Measurements from ENCODE around the gene NTM.
A peak's percentile ranks its signal among the peaks of the same experiment; 100 is the strongest.

Gene NTM

DNA sequence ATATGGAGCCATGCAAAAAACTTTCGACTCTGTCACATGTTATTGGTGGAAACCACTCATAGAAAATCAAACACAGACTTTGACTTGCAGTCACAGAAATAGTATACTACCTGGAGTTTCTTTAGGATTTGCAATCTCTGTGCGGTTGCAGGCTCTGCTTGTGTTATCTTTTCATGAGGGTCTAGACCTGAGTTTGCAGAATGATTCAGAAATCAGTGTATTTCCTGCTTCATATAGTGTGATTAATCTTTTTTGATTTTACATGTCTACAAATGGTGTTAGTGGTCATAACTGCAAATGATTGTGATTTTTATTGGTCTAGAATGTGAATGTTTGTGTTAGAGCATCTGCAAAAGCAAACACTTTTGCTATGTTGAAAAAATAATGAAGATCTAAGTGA is 690.2 kb downstream of the NTM start:
- H3K14ac ChIP-seq (ENCODE audit: low read length in 2 of 2), result no peak overlapping the region
- no peaks in the 10 kb centered on the region for H3K9me3 ChIP-seq (ENCODE audit: control insufficient read depth, low read length)
- no peak overlapping the region for H3K4me3 ChIP-seq (ENCODE audit: insufficient read depth in 1 of 2, low read depth in 1 of 2, low read length in 2 of 2)
- H3K27me3 ChIP-seq (ENCODE audit: control insufficient read depth in 1 of 2, insufficient read depth in 1 of 2, low read length in 2 of 2), result no peaks in the 10 kb centered on the region
- H3K4me2 ChIP-seq (ENCODE audit: low read length, poor library complexity, severe bottlenecking), result no peak overlapping the region
- 96% methylated on average over 2 of the region's 2 CpGs for WGBS
- H2BK12ac ChIP-seq (ENCODE audit: low read length in 2 of 2), result no peak overlapping the region
- no peak overlapping the region for H4K8ac ChIP-seq (ENCODE audit: low read length)
- H3K4me1 ChIP-seq (ENCODE audit: control insufficient read depth, insufficient read depth, low read depth, low read length), result peaks cover 11% of the 10 kb centered on the region
- H3K4ac ChIP-seq (ENCODE audit: low read depth in 1 of 2, low read length in 2 of 2), result no peak overlapping the region
- no peak overlapping the region for H3K18ac ChIP-seq (ENCODE audit: low read depth in 1 of 2, low read length in 2 of 2)
- DNase-seq, result no peak
- H3K23ac ChIP-seq (ENCODE audit: low read length in 2 of 2), result no peak overlapping the region
- H3K27ac ChIP-seq (ENCODE audit: low read length, poor library complexity, severe bottlenecking), result peak overlapping the region; percentile 38
- H3K79me1 ChIP-seq (replicated peaks; ENCODE audit: low read length, poor library complexity, severe bottlenecking), result peaks cover 6% of the 10 kb centered on the region
- H2BK15ac ChIP-seq (ENCODE audit: low read depth, poor library complexity, severe bottlenecking), result no peak overlapping the region
- H2BK120ac ChIP-seq (ENCODE audit: low read depth, low read length), result no peak overlapping the region
- no peak overlapping the region for H2BK5ac ChIP-seq (ENCODE audit: low read depth, low read length, poor library complexity, severe bottlenecking)
- no peak overlapping the region for H3K9ac ChIP-seq (ENCODE audit: low read length)
- H2AFZ ChIP-seq (ENCODE audit: low read depth, low read length), result no peak overlapping the region
- H4K91ac ChIP-seq (ENCODE audit: low read length), result no peak overlapping the region
- peak overlapping the region; percentile 98 for H2AK5ac ChIP-seq (ENCODE audit: low read length, severe bottlenecking)
- H3K36me3 ChIP-seq (ENCODE audit: control insufficient read depth in 1 of 2, insufficient read depth in 2 of 2, low read depth in 1 of 2, low read length in 2 of 2), result no peaks in the 10 kb centered on the region

DNA sequence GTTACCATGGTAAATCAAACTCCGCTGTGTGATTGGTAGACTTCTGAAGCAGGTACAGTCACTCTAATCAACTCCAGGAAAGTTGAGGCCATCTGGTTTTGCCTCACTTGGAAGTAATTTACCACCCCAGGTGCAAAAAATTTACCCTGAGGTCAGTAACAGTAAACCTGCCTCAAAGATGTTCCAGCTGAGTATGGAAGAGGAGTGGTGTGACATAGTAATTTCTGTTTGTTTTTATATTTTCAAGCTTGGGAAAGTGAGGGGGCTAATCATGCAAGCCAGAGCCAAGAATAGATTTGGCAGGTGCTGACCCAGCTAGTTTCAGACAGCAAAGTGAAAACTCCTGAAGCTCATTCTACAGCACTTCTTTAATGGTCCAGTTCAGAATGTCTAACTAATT is 691.6 kb downstream of the NTM start:
- Histone ChIP-seq H4K8ac (ENCODE audit: low read length) (no peak overlapping the region), H3K14ac (ENCODE audit: low read length in 2 of 2) (no peak overlapping the region), H2BK15ac (ENCODE audit: low read depth, poor library complexity, severe bottlenecking) (no peak overlapping the region), H4K91ac (ENCODE audit: low read length) (peak overlapping the region; percentile 52), H2AFZ (ENCODE audit: low read depth, low read length) (no peak overlapping the region), H2BK5ac (ENCODE audit: low read depth, low read length, poor library complexity, severe bottlenecking) (peak overlapping the region; percentile 82), H3K4ac (ENCODE audit: low read depth in 1 of 2, low read length in 2 of 2) (peak overlapping the region in 1 of 2 experiments; percentile 39), H3K36me3 (ENCODE audit: control insufficient read depth in 1 of 2, insufficient read depth in 2 of 2, low read depth in 1 of 2, low read length in 2 of 2) (peaks cover 0 to 3% of the 10 kb centered on the region in 2 experiments), H3K79me1 (replicated peaks; ENCODE audit: low read length, poor library complexity, severe bottlenecking) (peaks cover 6% of the 10 kb centered on the region), H3K4me2 (ENCODE audit: low read length, poor library complexity, severe bottlenecking) (no peak overlapping the region), H3K4me1 (ENCODE audit: control insufficient read depth, insufficient read depth, low read depth, low read length) (peaks cover 9% of the 10 kb centered on the region), H3K27ac (ENCODE audit: low read length, poor library complexity, severe bottlenecking) (peak overlapping the region; percentile 99), H3K4me3 (ENCODE audit: insufficient read depth in 1 of 2, low read depth in 1 of 2, low read length in 2 of 2) (no peak overlapping the region), H2AK5ac (ENCODE audit: low read length, severe bottlenecking) (peak overlapping the region; percentile 93), H3K9me3 (ENCODE audit: control insufficient read depth, low read length) (peaks cover 4% of the 10 kb centered on the region), H3K18ac (ENCODE audit: low read depth in 1 of 2, low read length in 2 of 2) (peak overlapping the region; percentile 5 to 77), H2BK120ac (ENCODE audit: low read depth, low read length) (peak overlapping the region; percentile 68), H3K27me3 (ENCODE audit: control insufficient read depth in 1 of 2, insufficient read depth in 1 of 2, low read length in 2 of 2) (no peaks in the 10 kb centered on the region), H3K23ac (ENCODE audit: low read length in 2 of 2) (no peak overlapping the region), H3K9ac (ENCODE audit: low read length) (no peak overlapping the region), H2BK12ac (ENCODE audit: low read length in 2 of 2) (peak overlapping the region in 1 of 2 experiments; percentile 83)
- 100% methylated on average over 1 of the region's 1 CpG for WGBS
- DNase-seq, result peak; percentile 33

DNA sequence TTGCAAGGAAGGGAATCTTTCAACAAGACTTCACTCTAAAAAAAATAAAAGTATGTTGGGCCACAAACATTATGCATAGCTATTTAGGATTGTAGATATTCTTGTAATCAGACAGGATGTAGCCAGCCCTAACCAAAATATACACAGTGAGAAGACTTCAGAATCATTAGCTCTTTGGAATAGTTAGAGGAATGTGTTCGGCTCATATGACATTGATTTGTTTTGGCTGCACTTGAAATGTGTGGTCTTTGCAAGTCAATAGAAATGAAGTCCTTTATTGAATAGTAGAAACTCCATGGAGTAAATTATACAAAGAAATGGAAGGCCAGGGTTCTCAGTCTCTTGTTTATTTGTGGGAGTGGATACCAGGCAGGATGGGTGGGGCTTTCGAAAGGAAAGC is 692.1 kb downstream of the NTM start:
- Histone ChIP-seq H2AK5ac (ENCODE audit: low read length, severe bottlenecking) (peak overlapping the region; percentile 86), H3K4me1 (ENCODE audit: control insufficient read depth, insufficient read depth, low read depth, low read length) (peaks cover 9% of the 10 kb centered on the region), H3K4me2 (ENCODE audit: low read length, poor library complexity, severe bottlenecking) (no peak overlapping the region), H3K9me3 (ENCODE audit: control insufficient read depth, low read length) (peaks cover 4% of the 10 kb centered on the region), H2AFZ (ENCODE audit: low read depth, low read length) (no peak overlapping the region), H3K23ac (ENCODE audit: low read length in 2 of 2) (no peak overlapping the region), H3K14ac (ENCODE audit: low read length in 2 of 2) (no peak overlapping the region), H4K8ac (ENCODE audit: low read length) (peak overlapping the region; percentile 21), H3K27ac (ENCODE audit: low read length, poor library complexity, severe bottlenecking) (peak overlapping the region; percentile 99), H2BK5ac (ENCODE audit: low read depth, low read length, poor library complexity, severe bottlenecking) (peak overlapping the region; percentile 97), H3K27me3 (ENCODE audit: control insufficient read depth in 1 of 2, insufficient read depth in 1 of 2, low read length in 2 of 2) (no peaks in the 10 kb centered on the region), H2BK120ac (ENCODE audit: low read depth, low read length) (peak overlapping the region; percentile 91), H3K4ac (ENCODE audit: low read depth in 1 of 2, low read length in 2 of 2) (peak overlapping the region in 1 of 2 experiments; percentile 97), H3K4me3 (ENCODE audit: insufficient read depth in 1 of 2, low read depth in 1 of 2, low read length in 2 of 2) (no peak overlapping the region), H3K79me1 (replicated peaks; ENCODE audit: low read length, poor library complexity, severe bottlenecking) (peaks cover 6% of the 10 kb centered on the region), H2BK12ac (ENCODE audit: low read length in 2 of 2) (peak overlapping the region; percentile 37 to 85), H2BK15ac (ENCODE audit: low read depth, poor library complexity, severe bottlenecking) (no peak overlapping the region), H3K18ac (ENCODE audit: low read depth in 1 of 2, low read length in 2 of 2) (peak overlapping the region in 1 of 2 experiments; percentile 1), H4K91ac (ENCODE audit: low read length) (no peak overlapping the region), H3K9ac (ENCODE audit: low read length) (no peak overlapping the region), H3K36me3 (ENCODE audit: control insufficient read depth in 1 of 2, insufficient read depth in 2 of 2, low read depth in 1 of 2, low read length in 2 of 2) (peaks cover 0 to 4% of the 10 kb centered on the region in 2 experiments)
- 12% methylated on average over 1 of the region's 2 CpGs for WGBS
- DNase-seq, result peak; percentile 45

DNA sequence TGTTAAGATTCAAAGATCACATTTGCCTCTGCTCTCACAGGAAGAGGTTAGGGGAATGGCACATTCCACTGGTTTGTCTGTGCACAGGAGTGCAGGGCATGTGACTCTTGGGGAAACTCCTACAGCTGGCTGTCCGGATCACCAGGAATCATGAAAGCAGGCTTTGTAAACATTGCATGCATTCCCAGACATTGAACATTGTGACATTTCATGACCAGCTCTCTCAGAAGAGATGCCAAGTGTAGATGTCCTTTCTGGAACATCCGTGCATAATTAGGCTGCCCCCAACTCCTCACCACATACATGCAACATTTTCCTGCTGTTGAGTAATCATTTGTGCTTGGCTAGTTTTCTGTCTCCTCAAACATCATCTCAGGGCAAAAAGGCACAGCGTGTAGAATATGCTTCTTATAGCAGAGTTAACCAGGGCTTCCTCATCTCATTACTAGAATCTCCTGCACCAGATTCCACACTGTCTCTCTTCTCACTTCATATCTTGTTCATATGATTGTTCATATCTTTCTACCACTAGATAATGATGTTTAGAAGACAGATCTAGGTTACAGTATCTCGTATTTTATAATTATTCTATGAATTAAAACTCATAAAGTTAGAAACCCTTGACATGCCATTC is 694.7 kb downstream of the NTM start:
- peak overlapping the region; percentile 99 for H3K27ac ChIP-seq (ENCODE audit: low read length, poor library complexity, severe bottlenecking)
- peak; percentile 100 for DNase-seq
- no peaks in the 10 kb centered on the region for H3K27me3 ChIP-seq (ENCODE audit: control insufficient read depth in 1 of 2, insufficient read depth in 1 of 2, low read length in 2 of 2)
- no peak overlapping the region for H4K8ac ChIP-seq (ENCODE audit: low read length)
- H2AK5ac ChIP-seq (ENCODE audit: low read length, severe bottlenecking), result no peak overlapping the region
- no peak overlapping the region for H3K23ac ChIP-seq (ENCODE audit: low read length in 2 of 2)
- 5% methylated on average over 3 of the region's 4 CpGs for WGBS
- H3K18ac ChIP-seq (ENCODE audit: low read depth in 1 of 2, low read length in 2 of 2), result no peak overlapping the region
- H3K4ac ChIP-seq (ENCODE audit: low read depth in 1 of 2, low read length in 2 of 2), result no peak overlapping the region
- H3K9ac ChIP-seq (ENCODE audit: low read length), result peak overlapping the region; percentile 23
- H3K14ac ChIP-seq (ENCODE audit: low read length in 2 of 2), result no peak overlapping the region
- H3K4me2 ChIP-seq (ENCODE audit: low read length, poor library complexity, severe bottlenecking), result no peak overlapping the region
- H3K4me3 ChIP-seq (ENCODE audit: insufficient read depth in 1 of 2, low read depth in 1 of 2, low read length in 2 of 2), result no peak overlapping the region
- H2AFZ ChIP-seq (ENCODE audit: low read depth, low read length), result no peak overlapping the region
- H3K79me1 ChIP-seq (replicated peaks; ENCODE audit: low read length, poor library complexity, severe bottlenecking), result peaks cover 3% of the 10 kb centered on the region
- H2BK120ac ChIP-seq (ENCODE audit: low read depth, low read length), result no peak overlapping the region
- H2BK12ac ChIP-seq (ENCODE audit: low read length in 2 of 2), result no peak overlapping the region
- no peak overlapping the region for H4K91ac ChIP-seq (ENCODE audit: low read length)
- peaks cover 0 to 13% of the 10 kb centered on the region in 2 experiments for H3K36me3 ChIP-seq (ENCODE audit: control insufficient read depth in 1 of 2, insufficient read depth in 2 of 2, low read depth in 1 of 2, low read length in 2 of 2)
- H3K9me3 ChIP-seq (ENCODE audit: control insufficient read depth, low read length), result peaks cover 4% of the 10 kb centered on the region
- no peak overlapping the region for H2BK5ac ChIP-seq (ENCODE audit: low read depth, low read length, poor library complexity, severe bottlenecking)
- no peak overlapping the region for H2BK15ac ChIP-seq (ENCODE audit: low read depth, poor library complexity, severe bottlenecking)
- H3K4me1 ChIP-seq (ENCODE audit: control insufficient read depth, insufficient read depth, low read depth, low read length), result no peaks in the 10 kb centered on the region

Measured in mesenchymal stem cell (in vitro differentiated cells and primary cell).